H9 (cell line): Measurements from ENCODE around the gene GVQW3. TPM values are rescaled to one million over a fixed set of nuclear protein-coding genes. Genes with fewer than 3 reads are reported as not detected.

Experiments
- DNase-seq: peaks from one replicate; pipeline ENCODE4 v3.0.0-alpha.2; 2017
- H2AFZ ChIP-seq: one replicate; pipeline ENCODE4 v1.6.1; 2013; ENCODE audit warnings: mild to moderate bottlenecking, low read length, control low read depth, moderate library complexity
- H2AK5ac ChIP-seq: 2 replicates; pipeline ENCODE4 v1.6.1; 2013; ENCODE audit warnings: low read length, control low read depth, mixed read lengths; ENCODE audit not compliant: insufficient read length
- H2BK120ac ChIP-seq: one replicate; pipeline ENCODE4 v1.6.1; 2013; ENCODE audit warnings: low read depth, mild to moderate bottlenecking, low read length, control low read depth, inconsistent platforms; ENCODE audit not compliant: poor library complexity, severe bottlenecking
- H2BK12ac ChIP-seq: 2 replicates; pipeline ENCODE4 v1.6.1; 2013; ENCODE audit warnings: low read length, control low read depth, mixed read lengths, low read depth; ENCODE audit not compliant: insufficient read length
- H2BK15ac ChIP-seq: 2 replicates; pipeline ENCODE4 v1.6.1; 2013; ENCODE audit warnings: low read depth, low read length, control low read depth
- H2BK20ac ChIP-seq: one replicate; pipeline ENCODE4 v1.6.1; 2013; ENCODE audit warnings: low read depth, mild to moderate bottlenecking, low read length, control low read depth, inconsistent platforms; ENCODE audit not compliant: poor library complexity, severe bottlenecking
- H2BK5ac ChIP-seq: 2 replicates; pipeline ENCODE4 v1.6.1; 2013; ENCODE audit warnings: low read length, control low read depth, mixed read lengths; ENCODE audit not compliant: insufficient read length
- H3K14ac ChIP-seq: 2 replicates; pipeline ENCODE4 v1.6.1; 2013; ENCODE audit warnings: low read length, control low read depth; ENCODE audit not compliant: insufficient read depth
- H3K18ac ChIP-seq: 2 replicates; pipeline ENCODE4 v1.6.1; 2013; ENCODE audit warnings: low read depth, mild to moderate bottlenecking, mixed read lengths, low read length, control low read depth; ENCODE audit not compliant: insufficient read length
- H3K23ac ChIP-seq: 2 replicates; pipeline ENCODE4 v1.6.1; 2013; ENCODE audit warnings: low read length, control low read depth, mixed read lengths, low read depth; ENCODE audit not compliant: insufficient read length
- H3K23me2 ChIP-seq: 2 replicates; pipeline ENCODE4 v1.6.1; 2013; ENCODE audit warnings: low read depth, mild to moderate bottlenecking, mixed read lengths, low read length, control low read depth; ENCODE audit not compliant: insufficient read length, poor library complexity, severe bottlenecking
- H3K27ac ChIP-seq: 2 replicates; pipeline ENCODE4 v1.5.1; 2013; ENCODE audit warnings: low read length, control low read depth, mixed read lengths, low read depth; ENCODE audit not compliant: insufficient read length
- H3K27me3 ChIP-seq: 2 replicates; pipeline ENCODE4 v1.6.1; 2013; ENCODE audit warnings: low read length, control low read depth, inconsistent platforms; ENCODE audit not compliant: insufficient read depth
- H3K4ac ChIP-seq: 2 replicates; pipeline ENCODE4 v1.6.1; 2013; ENCODE audit warnings: low read depth, mild to moderate bottlenecking, control low read depth, inconsistent platforms, low read length, moderate library complexity
- H3K4me1 ChIP-seq: 2 replicates; pipeline ENCODE4 v1.6.1; 2013; ENCODE audit warnings: low read length, control low read depth, inconsistent platforms; ENCODE audit not compliant: insufficient read depth
- H3K4me2 ChIP-seq: 2 replicates; pipeline ENCODE4 v1.6.1; 2013; ENCODE audit warnings: low read length, control low read depth, mixed read lengths; ENCODE audit not compliant: insufficient read length, insufficient read depth
- H3K56ac ChIP-seq: 2 replicates; pipeline ENCODE4 v1.6.1; 2013; ENCODE audit warnings: low read depth, mild to moderate bottlenecking, mixed read lengths, low read length, control low read depth; ENCODE audit not compliant: insufficient read length
- H3K79me1 ChIP-seq: 2 replicates; pipeline ENCODE4 v1.6.1; 2013; ENCODE audit warnings: low read depth, mild to moderate bottlenecking, moderate library complexity, low read length, control low read depth, inconsistent platforms; ENCODE audit not compliant: insufficient read depth, poor library complexity, severe bottlenecking
- H3K79me2 ChIP-seq: 2 replicates; pipeline ENCODE4 v1.6.1; 2013; ENCODE audit warnings: low read length, control low read depth, inconsistent platforms; ENCODE audit not compliant: insufficient read depth
- H3K9ac ChIP-seq: 2 replicates; pipeline ENCODE4 v1.6.1; 2013; ENCODE audit warnings: low read length, control low read depth, mixed read lengths; ENCODE audit not compliant: insufficient read length; ENCODE audit errors: extremely low read depth
- H3K9me3 ChIP-seq: one replicate; pipeline ENCODE4 v1.6.1; 2013; ENCODE audit warnings: low read depth, low read length, inconsistent platforms; ENCODE audit not compliant: control insufficient read depth
- H3T11ph ChIP-seq: one replicate; pipeline ENCODE4 v1.6.1; 2013; ENCODE audit warnings: mild to moderate bottlenecking, low read length, control low read depth, inconsistent platforms
- H4K20me1 ChIP-seq: one replicate; pipeline ENCODE4 v1.6.1; 2013; ENCODE audit not compliant: control insufficient read depth, insufficient read length, insufficient read depth
- H4K5ac ChIP-seq: 2 replicates; pipeline ENCODE4 v1.6.1; 2013; ENCODE audit warnings: low read depth, mild to moderate bottlenecking, mixed read lengths, low read length, control low read depth; ENCODE audit not compliant: insufficient read length
- H4K8ac ChIP-seq: replicated peaks from 2 replicates; pipeline ENCODE4 v1.6.1; 2013; ENCODE audit warnings: low read length, control low read depth, mixed read lengths, low read depth; ENCODE audit not compliant: insufficient read length
- H4K91ac ChIP-seq: 2 replicates; pipeline ENCODE4 v1.6.1; 2013; ENCODE audit warnings: low read depth, mild to moderate bottlenecking, moderate library complexity, mixed read lengths, low read length, control low read depth; ENCODE audit not compliant: insufficient read length
- H3K27ac Mint-ChIP-seq, 3 experiments: 2 replicates in 2 of 3; 3 replicates in 1 of 3; pipeline ENCODE4 v1.8.0; 2020 to 2021; ENCODE audit warnings: mixed read lengths in 3 of 3, mild to moderate bottlenecking in 1 of 3, moderate library complexity in 1 of 3
- H3K27me3 Mint-ChIP-seq: 2 replicates; pipeline ENCODE4 v1.8.0; 2021; ENCODE audit warnings: low read depth, mild to moderate bottlenecking, moderate library complexity, mixed read lengths
- H3K36me3 Mint-ChIP-seq, 3 experiments: 2 replicates in 2 of 3; 3 replicates in 1 of 3; pipeline ENCODE4 v1.8.0; 2020 to 2021; ENCODE audit warnings: low read depth in 3 of 3, mixed read lengths in 3 of 3; ENCODE audit not compliant: insufficient read depth in 1 of 3
- H3K4me1 Mint-ChIP-seq, 2 experiments: 2 replicates each; pipeline ENCODE4 v1.8.0; 2020; ENCODE audit warnings: mixed read lengths in 2 of 2
- H3K4me3 Mint-ChIP-seq, 2 experiments: 2 replicates in 1 of 2; 3 replicates in 1 of 2; pipeline ENCODE4 v1.8.0; 2020 to 2021; ENCODE audit warnings: mild to moderate bottlenecking in 2 of 2, mixed read lengths in 2 of 2, moderate library complexity in 1 of 2
- H3K9me3 Mint-ChIP-seq, 2 experiments: 2 replicates in 1 of 2; 3 replicates in 1 of 2; pipeline ENCODE4 v1.8.0; 2020; ENCODE audit warnings: mild to moderate bottlenecking in 2 of 2, mixed read lengths in 2 of 2, moderate library complexity in 1 of 2
- CTCF ChIP-seq: fragments of 200-600 bp; sonication (generic); conservative IDR thresholded peaks from 3 replicates; pipeline ENCODE4 v1.8.0; 2021; ENCODE audit warnings: antibody characterized with exemption, mild to moderate bottlenecking
- WGBS: extraction: QIAGEN DNeasy Blood & Tissue Kit; methylation state at CpG from one replicate; pipeline ENCODE4 v1.1.7; 2013; ENCODE audit warnings: missing lambda C conversion rate, low lambda C conversion rate, mixed read lengths; ENCODE audit not compliant: insufficient read length; ENCODE audit errors: extremely low coverage; 5-methylcytosine and 5-hydroxymethylcytosine counted together
- total RNA-seq: library from RNA; stranded (reverse); gene quantifications from 2 replicates; pipeline ENCODE4 v1.2.1, GENCODE V29; 2021

The GVQW3 gene
- total RNA-seq, 1 experiment from 2014 or later: 4.5 TPM

- no peaks in the 10 kb centered on the region for H3K27me3 ChIP-seq
- no peak for TF ChIP-seq CTCF
- H3K9ac ChIP-seq: no peak overlapping the region
- no peaks in the 10 kb centered on the region for H3K23me2 ChIP-seq
- no peak overlapping the region for H3T11ph ChIP-seq
- no peaks in the 10 kb centered on the region for H4K20me1 ChIP-seq
- H3K79me2 ChIP-seq: no peaks in the 10 kb centered on the region
- H2BK15ac ChIP-seq: no peak overlapping the region
- H2AK5ac ChIP-seq: no peak overlapping the region
- DNase-seq: no peak
- H2BK20ac ChIP-seq: no peak overlapping the region
- no peak overlapping the region for H2AFZ ChIP-seq
- no peak overlapping the region for H3K27ac ChIP-seq
- no peak overlapping the region for H3K4ac ChIP-seq
- Mint-ChIP-seq H3K4me1 (no peaks in the 10 kb centered on the region), H3K36me3 (peaks cover 7 to 19% (median 17%) of the 10 kb centered on the region in 3 experiments; a peak in 6 of 7 replicates), H3K9me3 (no peaks in the 10 kb centered on the region), H3K27me3 (no peaks in the 10 kb centered on the region), H3K4me3 (no peak overlapping the region), H3K27ac (no peak overlapping the region)
- H3K79me1 ChIP-seq: no peaks in the 10 kb centered on the region
- no peak overlapping the region for H4K5ac ChIP-seq
- H2BK120ac ChIP-seq: no peak overlapping the region
- H3K56ac ChIP-seq: no peak overlapping the region
- H3K9me3 ChIP-seq: no peaks in the 10 kb centered on the region
- H3K14ac ChIP-seq: no peak overlapping the region
- no peak overlapping the region for H4K8ac ChIP-seq
- H2BK5ac ChIP-seq: no peak overlapping the region
- no peaks in the 10 kb centered on the region for H3K4me1 ChIP-seq
- H3K4me2 ChIP-seq: no peak overlapping the region
- H2BK12ac ChIP-seq: no peak overlapping the region
- no peak overlapping the region for H3K18ac ChIP-seq
- no peak overlapping the region for H3K23ac ChIP-seq
- WGBS: no CpG with 5 or more reads among the region's 2 CpGs
- H4K91ac ChIP-seq: no peak overlapping the region
These were observed 33.7 kb upstream of the GVQW3 start for GRCh38 chr11:76347466-76347865.
